ENCODE measurements around the gene DGKD. TPM values are rescaled to one million over a fixed set of nuclear protein-coding genes. Genes with fewer than 3 reads are reported as not detected.

DGKD gene
- total and polyA plus RNA-seq, 9 of the 15 experiments (the other 6 are each of a cell fraction or from before 2014, with no cell fraction given) = 0.52 to 29.5 (median 10.6) TPM

DNA sequence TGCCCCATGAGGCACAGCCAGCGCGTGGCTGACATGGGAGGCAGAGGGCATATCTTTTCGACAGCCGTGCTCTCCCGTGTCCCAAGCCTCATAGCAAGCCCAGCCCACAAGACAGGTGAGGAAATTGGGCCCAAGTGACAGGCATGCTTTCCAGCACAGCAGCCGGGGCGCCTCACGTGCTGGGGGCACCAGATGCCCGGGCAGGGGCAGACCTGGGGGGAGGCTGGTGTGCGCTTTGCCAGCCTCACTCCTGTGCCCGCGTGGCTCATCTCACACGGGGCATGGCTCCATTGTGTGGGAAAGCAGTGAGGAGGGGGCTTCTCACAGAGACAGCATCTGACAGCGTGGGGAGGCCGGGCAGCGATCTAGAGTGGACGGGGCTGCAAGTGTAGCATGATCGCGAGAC, 119.1 kb downstream of the DGKD start:
- BruUV-seq (replicated peaks) = no TSS peak
- FAIRE-seq (no peak), DNase-seq (ENCODE audit: extremely low read depth in 1 of 4, low spot score in 3 of 4) (no peak), ATAC-seq (no peak)
- Histone ChIP-seq H3K36me3 (ENCODE audit: control insufficient read depth, insufficient read depth, low read length) (peaks cover 14% of the 10 kb centered on the region; the same call in 2 of the 3 replicates), H3K9me3 (replicated peaks; ENCODE audit: control insufficient read depth, insufficient read depth, low read depth, low read length) (no peaks in the 10 kb centered on the region), H3K27ac (ENCODE audit: extremely low read depth, low read depth, low read length) (no peak overlapping the region), H3K9me1 (ENCODE audit: control insufficient read depth, insufficient read depth, low read length) (no peaks in the 10 kb centered on the region), H4K20me1 (replicated peaks; ENCODE audit: control insufficient read depth, insufficient read depth, low read length) (no peaks in the 10 kb centered on the region), H3K4me2 (ENCODE audit: insufficient read depth, low read length) (no peak overlapping the region), H3K79me2 (ENCODE audit: control insufficient read depth, insufficient read depth, low read length) (no peaks in the 10 kb centered on the region), H3K27me3 (ENCODE audit: control insufficient read depth in 2 of 2, insufficient read depth in 2 of 2, low read length in 2 of 2) (no peaks in the 10 kb centered on the region), H3K9ac (ENCODE audit: insufficient read depth in 1 of 2, low read depth in 2 of 2, low read length in 2 of 2) (peak overlapping the region in 1 of 2 experiments; percentile 52; a peak in 1 of 4 replicates), H3K4me3 (no peak overlapping the region), H2AFZ (ENCODE audit: low read depth, low read length) (no peak overlapping the region), H3K4me1 (replicated peaks in 1 of 2; ENCODE audit: control insufficient read depth in 2 of 2, insufficient read depth in 2 of 2, low read length in 2 of 2) (peaks cover 4 to 43% of the 10 kb centered on the region in 2 experiments; a peak in 3 of 5 replicates)
- in situ Hi-C loops (cut with MboI) = no loop called here
- no peak for TF ChIP-seq CSDE1 (IDR thresholded peaks at IDR 0.05)
- TF ChIP-seq, protein P1, sequence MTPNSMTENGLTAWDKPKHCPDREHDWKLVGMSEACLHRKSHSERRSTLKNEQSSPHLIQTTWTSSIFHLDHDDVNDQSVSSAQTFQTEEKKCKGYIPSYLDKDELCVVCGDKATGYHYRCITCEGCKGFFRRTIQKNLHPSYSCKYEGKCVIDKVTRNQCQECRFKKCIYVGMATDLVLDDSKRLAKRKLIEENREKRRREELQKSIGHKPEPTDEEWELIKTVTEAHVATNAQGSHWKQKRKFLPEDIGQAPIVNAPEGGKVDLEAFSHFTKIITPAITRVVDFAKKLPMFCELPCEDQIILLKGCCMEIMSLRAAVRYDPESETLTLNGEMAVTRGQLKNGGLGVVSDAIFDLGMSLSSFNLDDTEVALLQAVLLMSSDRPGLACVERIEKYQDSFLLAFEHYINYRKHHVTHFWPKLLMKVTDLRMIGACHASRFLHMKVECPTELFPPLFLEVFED (CRISPR knock-in tag; conservative IDR thresholded peaks at IDR 0.05) = no peak
- TF ChIP-seq POLR2G (IDR thresholded peaks at IDR 0.05; ENCODE audit: low read depth, low read length) = 0 out of 2 replicates have a peak, but pooled peaks have one; percentile 35
- WGBS (ENCODE audit: insufficient coverage, low coverage, missing lambda C conversion rate) = 92% methylated on average over 11 of the region's 19 CpGs
- ChIA-PET POLR2A (interaction anchor here (0.6 kb wide), 1 partner anchor 81 kb away, joined by 3 read pairs; no protein-coding TSS in a partner anchor), CTCF (ENCODE audit: low intra/inter-chr PET ratio) (no interaction called here)
- intact Hi-C loops (cut with micrococcal nuclease) = no loop called here

DNA sequence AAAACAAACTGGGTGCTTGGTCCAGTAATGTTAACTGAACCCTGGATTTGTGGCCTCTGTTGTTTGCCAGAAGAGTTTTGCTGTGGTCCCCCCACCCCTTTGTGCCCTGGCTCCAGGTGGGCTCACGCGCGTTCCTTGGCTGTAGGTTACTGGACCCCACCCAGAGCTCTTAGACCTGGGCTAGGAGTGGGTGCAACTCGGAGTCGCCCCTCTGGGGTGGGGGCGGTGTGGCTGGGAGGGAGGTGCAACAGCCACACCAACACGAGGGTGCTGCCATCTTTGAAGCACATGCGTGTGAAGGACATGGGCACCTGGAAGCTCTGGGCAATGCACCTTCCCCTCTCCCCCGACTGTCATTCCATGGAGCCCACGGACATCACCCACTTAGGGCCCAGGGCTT, 119.6 kb downstream of the DGKD start:
- H3K4me2 ChIP-seq (ENCODE audit: insufficient read depth, low read length) = peak overlapping the region; percentile 18; the same call in 1 of the 2 replicates
- CTCF ChIA-PET (ENCODE audit: low intra/inter-chr PET ratio) = no interaction called here
- in situ Hi-C loops (cut with MboI) = no loop called here
- H3K4me1 ChIP-seq (replicated peaks in 1 of 2; ENCODE audit: control insufficient read depth in 2 of 2, insufficient read depth in 2 of 2, low read length in 2 of 2) = peaks cover 4 to 40% of the 10 kb centered on the region in 2 experiments; a peak in 3 of 5 replicates
- POLR2A ChIA-PET = interaction anchor here (0.6 kb wide), 1 partner anchor 9 kb away, joined by 6 read pairs; no protein-coding TSS in a partner anchor
- H3K9me3 ChIP-seq (replicated peaks; ENCODE audit: control insufficient read depth, insufficient read depth, low read depth, low read length) = no peaks in the 10 kb centered on the region
- 0 out of 2 replicates have a peak overlapping the region, but pooled peaks have one; percentile 32 for H2AFZ ChIP-seq (ENCODE audit: low read depth, low read length)
- peak overlapping the region in 1 of 2 experiments; percentile 1; a peak in 1 of 4 replicates for H3K9ac ChIP-seq (ENCODE audit: insufficient read depth in 1 of 2, low read depth in 2 of 2, low read length in 2 of 2)
- no peaks in the 10 kb centered on the region for H3K79me2 ChIP-seq (ENCODE audit: control insufficient read depth, insufficient read depth, low read length)
- H3K36me3 ChIP-seq (ENCODE audit: control insufficient read depth, insufficient read depth, low read length) = peaks cover 9% of the 10 kb centered on the region; the same call in 2 of the 3 replicates
- ATAC-seq = no peak
- H3K4me3 ChIP-seq = no peak overlapping the region
- no peaks in the 10 kb centered on the region for H3K27me3 ChIP-seq (ENCODE audit: control insufficient read depth in 2 of 2, insufficient read depth in 2 of 2, low read length in 2 of 2)
- H3K9me1 ChIP-seq (ENCODE audit: control insufficient read depth, insufficient read depth, low read length) = no peaks in the 10 kb centered on the region
- no peak for FAIRE-seq
- no peak for DNase-seq (ENCODE audit: extremely low read depth in 1 of 4, low spot score in 3 of 4)
- no TSS peak for BruUV-seq (replicated peaks)
- H3K27ac ChIP-seq (ENCODE audit: extremely low read depth, low read depth, low read length) = no peak overlapping the region
- H4K20me1 ChIP-seq (replicated peaks; ENCODE audit: control insufficient read depth, insufficient read depth, low read length) = no peaks in the 10 kb centered on the region
- intact Hi-C loops (cut with micrococcal nuclease) = no loop called here
- WGBS (ENCODE audit: insufficient coverage, low coverage, missing lambda C conversion rate) = 74% methylated on average over 9 of the region's 10 CpGs
- TF ChIP-seq, protein P2, sequence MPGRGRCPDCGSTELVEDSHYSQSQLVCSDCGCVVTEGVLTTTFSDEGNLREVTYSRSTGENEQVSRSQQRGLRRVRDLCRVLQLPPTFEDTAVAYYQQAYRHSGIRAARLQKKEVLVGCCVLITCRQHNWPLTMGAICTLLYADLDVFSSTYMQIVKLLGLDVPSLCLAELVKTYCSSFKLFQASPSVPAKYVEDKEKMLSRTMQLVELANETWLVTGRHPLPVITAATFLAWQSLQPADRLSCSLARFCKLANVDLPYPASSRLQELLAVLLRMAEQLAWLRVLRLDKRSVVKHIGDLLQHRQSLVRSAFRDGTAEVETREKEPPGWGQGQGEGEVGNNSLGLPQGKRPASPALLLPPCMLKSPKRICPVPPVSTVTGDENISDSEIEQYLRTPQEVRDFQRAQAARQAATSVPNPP (IDR thresholded peaks at IDR 0.05; ENCODE audit: borderline replicate concordance, insufficient read depth, insufficient read length) = no peak
- TF ChIP-seq EGR1 (conservative IDR thresholded peaks at IDR 0.05) (no peak), ZNF408 (CRISPR knock-in tag; IDR thresholded peaks at IDR 0.05; ENCODE audit: low read depth) (no peak)
